HG03095 (cell line): ENCODE measurements around the gene SLC43A2.
"Not testable (repeated sequence)": the region's sequence is repeated elsewhere in the genome, so short reads cannot be mapped to it uniquely, and the experiment has no call there.

Source experiments
- ATAC-seq: cut with Tn5 transposase; IDR thresholded peaks from one replicate; pipeline ENCODE4 v1.9.1; 2021; ENCODE audit warnings: moderate library complexity; ENCODE audit not compliant: unreplicated experiment

The SLC43A2 gene

GRCh38 chr17:1591474-1592090 lies 37.1 kb downstream of the SLC43A2 start:
- ATAC-seq, result no peak

- ATAC-seq, result no peak
These were observed 37.7 kb downstream of the SLC43A2 start for GRCh38 chr17:1590747-1591473.

GRCh38 chr17:1590029-1590746 lies 38.4 kb downstream of the SLC43A2 start:
- ATAC-seq, result no peak

GRCh38 chr17:1588821-1589585 lies 39.6 kb downstream of the SLC43A2 start:
- no peak for ATAC-seq

- ATAC-seq, result no peak
These were observed 44.5 kb downstream of the SLC43A2 start for GRCh38 chr17:1584167-1584566.

GRCh38 chr17:1583556-1583955 lies 45.1 kb downstream of the SLC43A2 start:
- ATAC-seq, result no peak

GRCh38 chr17:1582374-1582773 lies 46.3 kb downstream of the SLC43A2 start:
- no peak for ATAC-seq

GRCh38 chr17:1580979-1581676 lies 47.5 kb downstream of the SLC43A2 start:
- no peak for ATAC-seq

- no peak for ATAC-seq
These were observed 50.6 kb downstream of the SLC43A2 start for GRCh38 chr17:1578029-1578428.

- no peak for ATAC-seq
These were observed 51.0 kb downstream of the SLC43A2 start for GRCh38 chr17:1577583-1578013.

- ATAC-seq, result no peak
These were observed 51.5 kb downstream of the SLC43A2 start for GRCh38 chr17:1577182-1577581.

GRCh38 chr17:1576500-1576899 lies 52.1 kb downstream of the SLC43A2 start:
- no peak for ATAC-seq

- ATAC-seq, result no peak
These were observed 53.8 kb downstream of the SLC43A2 start for GRCh38 chr17:1574697-1575471.

- ATAC-seq, result no peak
These were observed 54.5 kb downstream of the SLC43A2 start for GRCh38 chr17:1573932-1574696.

- ATAC-seq, result not testable (repeated sequence)
These were observed 56.0 kb downstream of the SLC43A2 start for GRCh38 chr17:1572646-1573045.

GRCh38 chr17:1571341-1571704 lies 57.3 kb downstream of the SLC43A2 start:
- ATAC-seq, result no peak

GRCh38 chr17:1568950-1569810 lies 59.5 kb downstream of the SLC43A2 start:
- ATAC-seq, result no peak

- ATAC-seq, result no peak
These were observed 62.0 kb downstream of the SLC43A2 start for GRCh38 chr17:1566505-1567199.
